HL-60 (cell line): ENCODE results near the gene C2orf92.

Source experiments
- POLR2AphosphoS5 ChIP-seq: IDR thresholded peaks from 2 replicates; pipeline ENCODE4 v1.6.1; 2012; ENCODE audit warnings: low read depth
- TF ChIP-seq, protein P1 (sequence below): IDR thresholded peaks from one replicate; pipeline ENCODE4 v1.5.1; 2011; ENCODE audit warnings: low read length, control low read depth, inconsistent platforms; ENCODE audit not compliant: insufficient read depth

GRCh38 chr2:97717613-97717995 is 48.1 kb downstream of the C2orf92 start:
- TF ChIP-seq, protein P1, sequence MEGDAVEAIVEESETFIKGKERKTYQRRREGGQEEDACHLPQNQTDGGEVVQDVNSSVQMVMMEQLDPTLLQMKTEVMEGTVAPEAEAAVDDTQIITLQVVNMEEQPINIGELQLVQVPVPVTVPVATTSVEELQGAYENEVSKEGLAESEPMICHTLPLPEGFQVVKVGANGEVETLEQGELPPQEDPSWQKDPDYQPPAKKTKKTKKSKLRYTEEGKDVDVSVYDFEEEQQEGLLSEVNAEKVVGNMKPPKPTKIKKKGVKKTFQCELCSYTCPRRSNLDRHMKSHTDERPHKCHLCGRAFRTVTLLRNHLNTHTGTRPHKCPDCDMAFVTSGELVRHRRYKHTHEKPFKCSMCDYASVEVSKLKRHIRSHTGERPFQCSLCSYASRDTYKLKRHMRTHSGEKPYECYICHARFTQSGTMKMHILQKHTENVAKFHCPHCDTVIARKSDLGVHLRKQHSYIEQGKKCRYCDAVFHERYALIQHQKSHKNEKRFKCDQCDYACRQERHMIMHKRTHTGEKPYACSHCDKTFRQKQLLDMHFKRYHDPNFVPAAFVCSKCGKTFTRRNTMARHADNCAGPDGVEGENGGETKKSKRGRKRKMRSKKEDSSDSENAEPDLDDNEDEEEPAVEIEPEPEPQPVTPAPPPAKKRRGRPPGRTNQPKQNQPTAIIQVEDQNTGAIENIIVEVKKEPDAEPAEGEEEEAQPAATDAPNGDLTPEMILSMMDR = no peak
- TF ChIP-seq POLR2AphosphoS5 = no peak
